K562 (cell line): ENCODE results near the gene STUB1. TPM values are rescaled to one million over a fixed set of nuclear protein-coding genes. Genes with fewer than 3 reads are reported as not detected.
A peak's percentile ranks its signal among the peaks of the same experiment; 100 is the strongest.

ENCODE experiments used
- ATAC-seq: fragments of 200-7000 bp; cut with Tn5 transposase; 3 replicates; pipeline ENCODE4 v1.9.1; 2020; ENCODE audit warnings: moderate library complexity
- BruUV-seq: library from RNA; stranded (reverse); fragments of 400-500 nt; replicated peaks from 2 replicates; lab custom pipeline; 2021; lab: Mats Ljungman, UMichigan
- CTCF ChIA-PET: fragments of 300-600 bp; formaldehyde crosslinking; extraction: SDS; loops from one replicate; lab custom pipeline; 2021; ENCODE audit warnings: low intra/inter-chr PET ratio; lab: Yijun Ruan, JAX
- POLR2A ChIA-PET: fragments of 300-600, 350-650 bp; sonication (Branson Sonifier 250); formaldehyde crosslinking; extraction: SDS; loops from one replicate; lab custom pipeline; 2021; ENCODE audit warnings: antibody characterized with exemption, inconsistent platforms; lab: Yijun Ruan, JAX
- DNase-seq, 4 experiments: peaks; one replicate each; pipeline versions ENCODE4 v3.0.0 to v3.0.0-alpha.2; 2011 to 2018; ENCODE audit warnings: low spot score in 3 of 4, mixed read lengths in 3 of 4; ENCODE audit errors: extremely low read depth in 1 of 4
- FAIRE-seq: peaks from 2 replicates; lab custom pipeline; 2011; peaks lifted over from hg19 to GRCh38; lab: Jason Lieb, UNC
- H2AFZ ChIP-seq: 2 replicates; pipeline ENCODE4 v1.6.0; 2011; ENCODE audit warnings: low read depth, low read length, control low read depth, inconsistent platforms
- H3K27ac ChIP-seq: fragments of 200-600 bp; 3 replicates; pipeline ENCODE4 v1.8.0; 2011; ENCODE audit warnings: low read depth, mild to moderate bottlenecking, control low read depth, inconsistent platforms, low read length, moderate library complexity, mixed read lengths; ENCODE audit errors: extremely low read depth
- H3K27me3 ChIP-seq, 2 experiments: fragments of 300-600 bp in 1 of 2; 2 replicates in 1 of 2; 3 replicates in 1 of 2; pipeline versions ENCODE4 v1.6.0 to v1.8.0; 2011; ENCODE audit warnings: inconsistent platforms in 2 of 2, low read length in 2 of 2, mild to moderate bottlenecking in 1 of 2, mixed read lengths in 1 of 2, moderate library complexity in 1 of 2; ENCODE audit not compliant: control insufficient read depth in 2 of 2, insufficient read depth in 2 of 2
- H3K36me3 ChIP-seq: fragments of 300-600 bp; 3 replicates; pipeline ENCODE4 v1.8.0; 2011; ENCODE audit warnings: mild to moderate bottlenecking, low read length, inconsistent platforms; ENCODE audit not compliant: control insufficient read depth, insufficient read depth
- H3K4me1 ChIP-seq, 2 experiments: fragments of 200-600 bp in 1 of 2; replicated peaks in 1 of 2; 2 replicates in 1 of 2; 3 replicates in 1 of 2; pipeline versions ENCODE4 v1.5.1 to v1.8.0; 2011; ENCODE audit warnings: inconsistent platforms in 2 of 2, low read length in 2 of 2, mild to moderate bottlenecking in 1 of 2, mixed read lengths in 1 of 2, moderate library complexity in 1 of 2; ENCODE audit not compliant: control insufficient read depth in 2 of 2, insufficient read depth in 2 of 2
- H3K4me2 ChIP-seq: 2 replicates; pipeline ENCODE4 v1.6.1; 2011; ENCODE audit warnings: low read length, control low read depth, inconsistent platforms, mixed read lengths; ENCODE audit not compliant: insufficient read depth
- H3K4me3 ChIP-seq: fragments of 200-600 bp; sonication (generic), shearing (Covaris generic); 2 replicates; pipeline ENCODE4 v1.5.1; 2016; ENCODE audit warnings: control low read depth, inconsistent platforms
- H3K79me2 ChIP-seq: fragments of 200-600 bp; 3 replicates; pipeline ENCODE4 v1.8.0; 2011; ENCODE audit warnings: low read length, inconsistent platforms; ENCODE audit not compliant: control insufficient read depth, insufficient read depth
- H3K9ac ChIP-seq, 2 experiments: 2 replicates each; pipeline versions ENCODE4 v1.6.0 to v1.6.1; 2011; ENCODE audit warnings: low read depth in 2 of 2, low read length in 2 of 2, control low read depth in 1 of 2, inconsistent platforms in 1 of 2, mild to moderate bottlenecking in 1 of 2, mixed read lengths in 1 of 2; ENCODE audit not compliant: insufficient read depth in 1 of 2
- H3K9me1 ChIP-seq: one replicate; pipeline ENCODE4 v1.6.0; 2011; ENCODE audit warnings: inconsistent platforms, mild to moderate bottlenecking, low read length, moderate library complexity; ENCODE audit not compliant: control insufficient read depth, insufficient read depth
- H3K9me3 ChIP-seq: replicated peaks from 2 replicates; pipeline ENCODE4 v1.5.1; 2011; ENCODE audit warnings: low read depth, low read length, inconsistent platforms; ENCODE audit not compliant: control insufficient read depth, insufficient read depth
- H4K20me1 ChIP-seq: replicated peaks from 2 replicates; pipeline ENCODE4 v1.6.1; 2011; ENCODE audit warnings: low read length, inconsistent platforms, mixed read lengths; ENCODE audit not compliant: control insufficient read depth, insufficient read depth
- ATF2 ChIP-seq: sonication (generic); formaldehyde crosslinking; IDR thresholded peaks from 2 replicates; pipeline ENCODE4 v1.8.1; 2022; ENCODE audit warnings: missing genetic modification reagents
- ATF7 ChIP-seq: fragments of 450-650 bp; IDR thresholded peaks from 2 replicates; pipeline ENCODE4 v1.7.1; 2014; ENCODE audit warnings: mild to moderate bottlenecking, moderate library complexity
- BRD9 ChIP-seq: fragments of 450-650 bp; IDR thresholded peaks from 2 replicates; pipeline ENCODE4 v1.6.1; 2018; ENCODE audit warnings: low read depth; ENCODE audit not compliant: partially characterized antibody
- DNMT1 ChIP-seq: fragments of 450-650 bp; IDR thresholded peaks from 2 replicates; pipeline ENCODE4 v1.6.1; 2016; ENCODE audit warnings: antibody characterized with exemption, mild to moderate bottlenecking
- E2F3 ChIP-seq: fragments of 250-450 bp; sonication (Bioruptor Pico); IDR thresholded peaks from 2 replicates; pipeline ENCODE4 v1.4.0; 2020; ENCODE audit warnings: mild to moderate bottlenecking
- ERF ChIP-seq: fragments of 450-650 bp; formaldehyde crosslinking; IDR thresholded peaks from 2 replicates; pipeline ENCODE4 v1.4.0; 2020; ENCODE audit warnings: mild to moderate bottlenecking, mixed read lengths
- FOS ChIP-seq: IDR thresholded peaks from 3 replicates; pipeline ENCODE4 v1.6.1; 2011; ENCODE audit not compliant: insufficient read length; ENCODE audit errors: extremely low read depth
- JUND ChIP-seq, 2 experiments: IDR thresholded peaks; 2 replicates in 1 of 2; 3 replicates in 1 of 2; pipeline ENCODE4 v1.6.1; 2011; ENCODE audit warnings: borderline replicate concordance in 2 of 2, low read depth in 2 of 2, low read length in 2 of 2, improper control_type of control experiment in 1 of 2, missing biosample characterization in 1 of 2, missing genetic modification characterization in 1 of 2, missing genetic modification reagents in 1 of 2
- LEF1 ChIP-seq: fragments of 450-650 bp; IDR thresholded peaks from 2 replicates; pipeline ENCODE4 v1.6.1; 2016; ENCODE audit warnings: mild to moderate bottlenecking
- POLR2H ChIP-seq: IDR thresholded peaks from 2 replicates; pipeline ENCODE4 v1.6.1; 2016; ENCODE audit warnings: missing genetic modification characterization, low read depth, mild to moderate bottlenecking, control low read depth, missing compliant biosample characterization, moderate library complexity
- RBBP5 ChIP-seq: fragments of 200-600 bp; sonication (generic); IDR thresholded peaks from 2 replicates; pipeline ENCODE4 v1.6.1; 2012; ENCODE audit warnings: borderline replicate concordance, mild to moderate bottlenecking, low read length, control low read depth, inconsistent platforms; ENCODE audit not compliant: insufficient read depth, poor library complexity, severe bottlenecking
- TAF9B ChIP-seq: fragments of 450-650 bp; IDR thresholded peaks from 2 replicates; pipeline ENCODE4 v1.6.1; 2018; ENCODE audit warnings: mild to moderate bottlenecking; ENCODE audit not compliant: partially characterized antibody
- ZBTB8A ChIP-seq: fragments of 450-650 bp; IDR thresholded peaks from 2 replicates; pipeline ENCODE4 v1.6.1; 2018; ENCODE audit warnings: mild to moderate bottlenecking, moderate library complexity; ENCODE audit not compliant: partially characterized antibody
- ZNF212 ChIP-seq: fragments of 450-650 bp; formaldehyde crosslinking; IDR thresholded peaks from 2 replicates; pipeline ENCODE4 v1.4.0; 2020; ENCODE audit warnings: mild to moderate bottlenecking
- WGBS: fragments of 100-300 bp; shearing (Covaris generic); methylation state at CpG from one replicate; pipeline ENCODE4 v1.1.6; 2016; ENCODE audit warnings: low coverage, mixed read lengths; ENCODE audit not compliant: insufficient coverage; ENCODE audit errors: missing lambda C conversion rate; 5-methylcytosine and 5-hydroxymethylcytosine counted together
- in situ Hi-C: fragments of 300-500 bp; cut with MboI; formaldehyde crosslinking; loops from 4 replicates; pipeline ENCODE4 v1.15.0; 2018; ENCODE audit warnings: inconsistent platforms, mixed read lengths
- intact Hi-C: fragments of 100-400 bp; cut with micrococcal nuclease; formaldehyde crosslinking; loops from 2 replicates; pipeline ENCODE4 v1.14.2; 2022
- polyA plus RNA-seq, 8 experiments: library from polyadenylated mRNA; depleted of rRNA in 4 of 8; stranded (reverse) in 5 of 8; unstranded in 3 of 8; fragments of >200 nt; fragmentation: Nextera tagmentation in 2 of 8; fragmentation: Illumina TruSeq in 1 of 8; extraction: Ambion mirVana in 2 of 8; extraction: Trizol in 1 of 8; gene quantifications; 2 replicates each; pipeline versions ENCODE4 v1.2.1 to v1.2.3, GENCODE V29; 2011 to 2014; ENCODE audit warnings: inconsistent platforms in 1 of 8, missing spikeins in 1 of 8
- total RNA-seq, 7 experiments: library from RNA; depleted of rRNA in 6 of 7; stranded (reverse); fragments of >200 nt in 6 of 7; fragmentation: Illumina TruSeq in 2 of 7; extraction: Trizol in 2 of 7; gene quantifications; 2 replicates each; pipeline versions ENCODE4 v1.2.1 to v1.2.3, GENCODE V29; 2011 to 2021; ENCODE audit warnings: low replicate concordance in 1 of 7
- TF ChIP-seq, protein P1 (sequence below): IDR thresholded peaks from 2 replicates; pipeline ENCODE4 v1.6.1; 2011; ENCODE audit not compliant: insufficient read length; ENCODE audit errors: extremely low read depth
- TF ChIP-seq, protein P2 (sequence below): fragments of 250-450 bp; sonication (Bioruptor Pico); IDR thresholded peaks from 2 replicates; pipeline ENCODE4 v1.4.0; 2020; ENCODE audit warnings: mild to moderate bottlenecking, moderate library complexity
- TF ChIP-seq, protein P3 (sequence below): fragments of 450-650 bp; IDR thresholded peaks from 2 replicates; pipeline ENCODE4 v1.6.1; 2016; ENCODE audit warnings: low read depth, mild to moderate bottlenecking, moderate library complexity

Gene STUB1
- total and polyA plus RNA-seq, 9 of the 15 experiments (the other 6 are each of a cell fraction or from before 2014, with no cell fraction given), result 10.6 to 251 (median 152) TPM

DNA sequence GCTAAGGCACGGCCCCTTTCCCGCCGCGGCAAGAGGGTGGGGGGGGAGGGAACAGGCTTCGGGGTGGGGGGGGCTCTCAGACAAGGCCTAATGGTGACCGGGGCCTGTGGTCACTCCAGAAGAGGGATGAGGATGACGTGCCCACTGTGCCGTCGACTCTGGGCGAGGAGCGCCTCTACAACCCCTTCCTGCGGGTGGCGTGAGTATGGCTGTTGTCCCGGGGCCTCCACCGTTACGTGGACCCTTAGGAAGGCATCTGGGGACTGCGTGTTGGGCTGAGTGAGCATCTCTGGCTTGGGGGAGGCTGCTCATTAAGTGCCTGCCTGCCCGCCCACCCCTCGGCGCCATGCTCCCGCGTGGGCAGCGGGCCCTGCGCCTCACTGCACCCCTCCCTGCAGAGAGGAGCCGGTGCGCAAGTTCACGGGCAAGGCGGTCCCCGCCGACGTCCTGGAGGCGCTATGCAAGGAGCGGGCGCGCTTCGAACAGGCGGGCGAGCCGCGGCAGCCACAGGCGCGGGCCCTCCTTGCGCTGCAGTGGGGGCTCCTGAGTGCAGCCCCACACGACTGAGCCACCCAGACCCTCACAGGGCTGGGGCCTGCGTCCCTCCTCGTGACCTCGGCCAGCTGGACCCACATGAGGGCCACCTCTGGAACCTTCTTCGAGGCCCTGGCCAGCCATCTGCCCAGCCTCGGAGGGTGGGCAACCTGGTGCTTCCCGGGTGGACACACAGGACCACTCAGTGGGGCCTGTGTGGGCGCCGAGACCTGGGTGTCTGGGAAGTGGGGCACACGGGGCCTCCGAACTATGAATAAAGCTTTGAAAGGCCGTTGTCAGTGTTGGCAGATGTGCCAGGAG lies 48.9 kb downstream of the STUB1 start:
- Histone ChIP-seq H3K4me2 (peak overlapping the region; percentile 97), H2AFZ (no peak overlapping the region), H3K27me3 (no peaks in the 10 kb centered on the region), H3K4me3 (peak overlapping the region; percentile 80), H3K9me3 (no peaks in the 10 kb centered on the region), H3K79me2 (peaks cover 25% of the 10 kb centered on the region), H3K36me3 (peaks cover 46% of the 10 kb centered on the region; the same call in 2 of the 3 replicates), H3K4me1 (peaks cover 10 to 93% of the 10 kb centered on the region in 2 experiments; a peak in 4 of 5 replicates), H4K20me1 (no peaks in the 10 kb centered on the region; the same call in 1 of the 2 replicates), H3K27ac (peak overlapping the region; percentile 82), H3K9ac (peak overlapping the region; percentile 65 to 96), H3K9me1 (no peaks in the 10 kb centered on the region)
- WGBS, result 32% methylated on average over 42 of the region's 55 CpGs
- DNase-seq (peak in 3 of 4 experiments; percentile 42 to 52 (median 48)), FAIRE-seq (no peak), ATAC-seq (no peak)
- POLR2A ChIA-PET, result interaction anchor here (0.5 to 2.0 kb wide), 6 partner anchors 9 to 81 kb away, joined by 3 to 16 read pairs (median 8); partner anchors contain the start of genes ANTKMT, CIAO3 and MSLN
- intact Hi-C loops, result loop anchor here (2.0 kb wide), 1 partner anchor 14 kb away; the partner anchor contains the start of gene METRN
- CTCF ChIA-PET, result no interaction called here
- in situ Hi-C loops, result no loop called here
- BruUV-seq, result TSS peak; percentile 54
- TF ChIP-seq ZNF212 (CRISPR knock-in tag) (no peak), FOS (no peak), ZBTB8A (no peak), BRD9 (no peak), LEF1 (no peak), DNMT1 (no peak), E2F3 (no peak), ERF (CRISPR knock-in tag) (no peak), ATF2 (CRISPR knock-in tag) (no peak), TAF9B (no peak), RBBP5 (no peak), JUND (IDR thresholded peaks at IDR 0.05; ENCODE audit: borderline replicate concordance, low read depth, low read length) (no peak), JUND (tag; IDR thresholded peaks at IDR 0.05; ENCODE audit: borderline replicate concordance, low read depth, low read length) (no peak), POLR2H (tag) (no peak), ATF7 (no peak)
- TF ChIP-seq, protein P1, sequence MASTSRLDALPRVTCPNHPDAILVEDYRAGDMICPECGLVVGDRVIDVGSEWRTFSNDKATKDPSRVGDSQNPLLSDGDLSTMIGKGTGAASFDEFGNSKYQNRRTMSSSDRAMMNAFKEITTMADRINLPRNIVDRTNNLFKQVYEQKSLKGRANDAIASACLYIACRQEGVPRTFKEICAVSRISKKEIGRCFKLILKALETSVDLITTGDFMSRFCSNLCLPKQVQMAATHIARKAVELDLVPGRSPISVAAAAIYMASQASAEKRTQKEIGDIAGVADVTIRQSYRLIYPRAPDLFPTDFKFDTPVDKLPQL, result no peak
- TF ChIP-seq, protein P2, sequence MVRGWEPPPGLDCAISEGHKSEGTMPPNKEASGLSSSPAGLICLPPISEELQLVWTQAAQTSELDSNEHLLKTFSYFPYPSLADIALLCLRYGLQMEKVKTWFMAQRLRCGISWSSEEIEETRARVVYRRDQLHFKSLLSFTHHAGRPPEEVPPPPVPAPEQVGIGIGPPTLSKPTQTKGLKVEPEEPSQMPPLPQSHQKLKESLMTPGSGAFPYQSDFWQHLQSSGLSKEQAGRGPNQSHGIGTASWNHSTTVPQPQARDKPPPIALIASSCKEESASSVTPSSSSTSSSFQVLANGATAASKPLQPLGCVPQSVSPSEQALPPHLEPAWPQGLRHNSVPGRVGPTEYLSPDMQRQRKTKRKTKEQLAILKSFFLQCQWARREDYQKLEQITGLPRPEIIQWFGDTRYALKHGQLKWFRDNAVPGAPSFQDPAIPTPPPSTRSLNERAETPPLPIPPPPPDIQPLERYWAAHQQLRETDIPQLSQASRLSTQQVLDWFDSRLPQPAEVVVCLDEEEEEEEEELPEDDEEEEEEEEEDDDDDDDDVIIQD (CRISPR knock-in tag), result no peak
- TF ChIP-seq, protein P3, sequence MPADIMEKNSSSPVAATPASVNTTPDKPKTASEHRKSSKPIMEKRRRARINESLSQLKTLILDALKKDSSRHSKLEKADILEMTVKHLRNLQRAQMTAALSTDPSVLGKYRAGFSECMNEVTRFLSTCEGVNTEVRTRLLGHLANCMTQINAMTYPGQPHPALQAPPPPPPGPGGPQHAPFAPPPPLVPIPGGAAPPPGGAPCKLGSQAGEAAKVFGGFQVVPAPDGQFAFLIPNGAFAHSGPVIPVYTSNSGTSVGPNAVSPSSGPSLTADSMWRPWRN, result no peak
